ENCODE data around the gene NACC2.

- TF ChIP-seq, protein P1, sequence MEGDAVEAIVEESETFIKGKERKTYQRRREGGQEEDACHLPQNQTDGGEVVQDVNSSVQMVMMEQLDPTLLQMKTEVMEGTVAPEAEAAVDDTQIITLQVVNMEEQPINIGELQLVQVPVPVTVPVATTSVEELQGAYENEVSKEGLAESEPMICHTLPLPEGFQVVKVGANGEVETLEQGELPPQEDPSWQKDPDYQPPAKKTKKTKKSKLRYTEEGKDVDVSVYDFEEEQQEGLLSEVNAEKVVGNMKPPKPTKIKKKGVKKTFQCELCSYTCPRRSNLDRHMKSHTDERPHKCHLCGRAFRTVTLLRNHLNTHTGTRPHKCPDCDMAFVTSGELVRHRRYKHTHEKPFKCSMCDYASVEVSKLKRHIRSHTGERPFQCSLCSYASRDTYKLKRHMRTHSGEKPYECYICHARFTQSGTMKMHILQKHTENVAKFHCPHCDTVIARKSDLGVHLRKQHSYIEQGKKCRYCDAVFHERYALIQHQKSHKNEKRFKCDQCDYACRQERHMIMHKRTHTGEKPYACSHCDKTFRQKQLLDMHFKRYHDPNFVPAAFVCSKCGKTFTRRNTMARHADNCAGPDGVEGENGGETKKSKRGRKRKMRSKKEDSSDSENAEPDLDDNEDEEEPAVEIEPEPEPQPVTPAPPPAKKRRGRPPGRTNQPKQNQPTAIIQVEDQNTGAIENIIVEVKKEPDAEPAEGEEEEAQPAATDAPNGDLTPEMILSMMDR (optimal IDR thresholded peaks at IDR 0.05 in 1 of 3, IDR thresholded peaks at IDR 0.05 in 1 of 3, conservative IDR thresholded peaks at IDR 0.05 in 1 of 3; ENCODE audit: extremely low read depth in 1 of 3, insufficient read depth in 2 of 3, low read length in 3 of 3), result no peak
- no peak for TF ChIP-seq EZH2 (IDR thresholded peaks at IDR 0.05; ENCODE audit: low read length)
Observed at GRCh38 chr9:136098210-136098609, 3.1 kb upstream of the NACC2 start.
